Heart left ventricle (tissue), 16 donors: ENCODE measurements around the gene BLVRB. TPM values are rescaled to one million over a fixed set of nuclear protein-coding genes. Genes with fewer than 3 reads are reported as not detected.
"Not testable (repeated sequence)": the region's sequence is repeated elsewhere in the genome, so short reads cannot be mapped to it uniquely, and the experiment has no call there.

ENCODE experiments used
- ATAC-seq, 4 donors: fragments of 200-7000 bp; cut with Tn5 transposase; one replicate each; pipeline ENCODE4 v1.9.1; 2020 to 2022; ENCODE audit warnings: moderate library complexity in 4 of 4, mild to moderate bottlenecking in 3 of 4, moderate number of reproducible peaks in 1 of 4
- DNase-seq, 5 donors: peaks; one replicate each; pipeline ENCODE4 v3.0.0-alpha.2; 2020
- H3K27ac ChIP-seq, 12 donors: fragments of 200-600 bp; sonication (generic) in 4 of 12; one replicate each; pipeline versions ENCODE4 v1.5.0 to v1.8.0; 2016 to 2022; ENCODE audit warnings: mild to moderate bottlenecking in 2 of 12
- H3K27me3 ChIP-seq, 9 donors: fragments of 200-600 bp; sonication (generic) in 2 of 9; one replicate each; pipeline versions ENCODE4 v1.5.1 to v1.8.0; 2016 to 2022; ENCODE audit warnings: mild to moderate bottlenecking in 3 of 9
- H3K36me3 ChIP-seq, 9 donors: fragments of 200-600 bp; sonication (generic) in 2 of 9; one replicate each; pipeline versions ENCODE4 v1.5.0 to v1.8.0; 2018 to 2022; ENCODE audit warnings: mild to moderate bottlenecking in 2 of 9
- H3K4me1 ChIP-seq, 12 donors: fragments of 200-600 bp; sonication (generic) in 4 of 12; one replicate each; pipeline versions ENCODE4 v1.5.0 to v1.8.0; 2016 to 2022; ENCODE audit warnings: mild to moderate bottlenecking in 3 of 12
- H3K4me3 ChIP-seq, 12 donors: fragments of 200-600 bp; sonication (generic) in 4 of 12; one replicate each; pipeline versions ENCODE4 v1.5.0 to v1.8.0; 2017 to 2022; ENCODE audit warnings: mild to moderate bottlenecking in 9 of 12, moderate library complexity in 4 of 12
- H3K9me3 ChIP-seq, 12 donors: fragments of 200-600 bp; sonication (generic) in 4 of 12; one replicate each; pipeline versions ENCODE4 v1.5.0 to v1.8.0; 2016 to 2022; ENCODE audit warnings: mild to moderate bottlenecking in 1 of 12
- CTCF ChIP-seq, 12 donors: fragments of 200-600 bp; sonication (generic) in 4 of 12; IDR thresholded peaks; one replicate each; pipeline versions ENCODE4 v1.5.0 to v1.8.0; 2018 to 2022; ENCODE audit warnings: antibody characterized with exemption in 12 of 12, mild to moderate bottlenecking in 5 of 12
- POLR2A ChIP-seq, 2 donors: fragments of 450-650 bp; IDR thresholded peaks; one replicate each; pipeline ENCODE4 v1.6.1; 2017; ENCODE audit warnings: antibody characterized with exemption in 2 of 2, mild to moderate bottlenecking in 2 of 2, moderate library complexity in 2 of 2
- WGBS, 4 donors: extraction: QIAGEN DNeasy Blood & Tissue Kit in 2 of 4; methylation state at CpG; one replicate each; pipeline versions ENCODE4 v1.1.5 to v1.1.7; 2013 to 2018; 5-methylcytosine and 5-hydroxymethylcytosine counted together
- intact Hi-C, 10 donors: fragments of 100-400 bp; cut with DNase I; formaldehyde crosslinking; loops; one replicate each; pipeline versions ENCODE4 v1.11.1 to v1.14.2; 2022
- polyA plus RNA-seq, 2 donors: library from polyadenylated mRNA; stranded (reverse); fragments of 200-250 nt; gene quantifications; one replicate each; pipeline ENCODE4 v1.2.3, GENCODE V29; 2013
- total RNA-seq, 9 donors: library from RNA; depleted of rRNA in 2 of 9; stranded (reverse); fragments of >200 nt in 2 of 9; fragmentation: NEBNext Ultra II Directional in 3 of 9; extraction: Animal tissue kit (Norgen Biotek cat#: 25700) in 3 of 9; gene quantifications; one replicate each; pipeline versions ENCODE4 v1.1.0 to v1.2.4, GENCODE V29; 2016 to 2023
- donor health status: ischemic (EF 13 %, LVEDD 7.1; RV severe dilation, severe dysfunction).
- donor health status: healthy with polysubstance abuse.
- donor health status: DM: no; HTN: yes; CAD: no.
- donor health status: DM: no; HTN: no; CAD: no.
- donor health status: ischemic (EF 25% LVEDD 6.9; RV normal size, moderate dysfunction).
- donor health status: ischemic (EF 25% LVEDD 5.7; RV mildly dilated, moderate dysfunction).
- donor health status: healthy.
- donor health status: DM: yes; HTN: yes; CAD: no.
- donor health status: ischemic (EF 35%, LVEDD 5.7; RV mildly dilated, moderate dysfunction).
- donor health status: nonischemic (EF 11% LVEDD 7.7; RV severe dilation, severe dysfunction).
- donor health status: DM: yes; HTN: yes; CAD: no.
- donor health status: PGD.
- donor health status: ischemic (EF 29% LVEDD 5.4; RV normal size, mild dysfunction).
- donor health status: nonischemic (EF 23%, LVEDD 6.1; RV moderate dilation, normal function).

The BLVRB gene
- total and polyA plus RNA-seq, 11 donors = 76.3 to 330 (median 111) TPM

GRCh38 chr19:40466219-40466984, 857 bp upstream of the BLVRB start:
- TF ChIP-seq CTCF (IDR thresholded peaks at IDR 0.05) (no peak), POLR2A (IDR thresholded peaks at IDR 0.05) (no peak)
- DNase-seq = peak in 4 of 5 donors; percentile 21 to 67 (median 46)
- Histone ChIP-seq H3K4me3 (peak overlapping the region; percentile 15 to 85 (median 77)), H3K4me1 (peaks cover 0 to 48% (median 19%) of the 10 kb centered on the region in 12 donors), H3K36me3 (no peaks in the 10 kb centered on the region), H3K27ac (peak overlapping the region in 11 of 12 donors; percentile 62 to 96 (median 80)), H3K27me3 (peaks cover 0 to 12% (median 0%) of the 10 kb centered on the region in 9 donors), H3K9me3 (no peaks in the 10 kb centered on the region)
- intact Hi-C loops = loop anchor here in 6 of 10 donors (5.0 to 10.0 kb wide), 5 partner anchors 58 to 138 kb away; partner anchors contain the start of gene LTBP4 (in 3 of the 6)
- 14 to 21% (median 18%) methylated on average over 24 to 48 of the region's 48 CpGs for WGBS, 4 donors
- peak in 2 of 4 donors; percentile 3 to 9 for ATAC-seq

GRCh38 chr19:40465025-40465556, 454 bp downstream of the BLVRB start:
- 13 to 17% (median 15%) methylated on average over 10 to 11 of the region's 11 CpGs for WGBS, 4 donors
- intact Hi-C loops = loop anchor here in 6 of 10 donors (1.0 to 10.0 kb wide), 7 partner anchors 21 to 140 kb away; partner anchors contain the start of genes LTBP4 (in 3 of the 6), SERTAD1 (in 2 of the 6) and SERTAD3 (in 2 of the 6)

GRCh38 chr19:40464059-40465024, 1.2 kb downstream of the BLVRB start:
- H3K36me3 ChIP-seq = peaks cover 0 to 6% (median 0%) of the 10 kb centered on the region in 9 donors
- TF ChIP-seq CTCF (IDR thresholded peaks at IDR 0.05) = peak; percentile 70 to 89 (median 84)
- no peak for TF ChIP-seq POLR2A (IDR thresholded peaks at IDR 0.05)
- 28 to 33% (median 31%) methylated on average over 11 of the region's 11 CpGs for WGBS, 4 donors
- peaks cover 0 to 12% (median 0%) of the 10 kb centered on the region in 9 donors for H3K27me3 ChIP-seq
- DNase-seq (peak; percentile 77 to 85 (median 82)), ATAC-seq (peak in 2 of 4 donors; percentile 8 to 21)
- no peaks in the 10 kb centered on the region for H3K9me3 ChIP-seq
- H3K4me1 ChIP-seq = peaks cover 0 to 58% (median 19%) of the 10 kb centered on the region in 12 donors
- intact Hi-C loops = loop anchor here in 6 of 10 donors (1.0 to 10.0 kb wide), 7 partner anchors 20 to 140 kb away; partner anchors contain the start of genes LTBP4 (in 3 of the 6), SERTAD1 (in 2 of the 6) and SERTAD3 (in 2 of the 6)
- H3K4me3 ChIP-seq = peak overlapping the region in 11 of 12 donors; percentile 50 to 85 (median 79)
- H3K27ac ChIP-seq = peak overlapping the region; percentile 28 to 96 (median 86)

More at GRCh38 chr19:40465025-40465556, 454 bp downstream of the BLVRB start:
- Histone ChIP-seq H3K27me3 (peaks cover 0 to 12% (median 0%) of the 10 kb centered on the region in 9 donors), H3K36me3 (peaks cover 0 to 4% (median 0%) of the 10 kb centered on the region in 9 donors), H3K4me1 (peaks cover 0 to 58% (median 19%) of the 10 kb centered on the region in 12 donors), H3K9me3 (no peaks in the 10 kb centered on the region), H3K27ac (peak overlapping the region; percentile 28 to 96 (median 86)), H3K4me3 (peak overlapping the region; percentile 50 to 85 (median 78))
- TF ChIP-seq POLR2A (IDR thresholded peaks at IDR 0.05) (no peak), CTCF (IDR thresholded peaks at IDR 0.05) (no peak)
- DNase-seq (no peak), ATAC-seq (peak; percentile 0 to 26 (median 2))

GRCh38 chr19:40463587-40464037, 1.9 kb downstream of the BLVRB start:
- not testable (repeated sequence) for DNase-seq, H3K9me3 ChIP-seq, ATAC-seq, H3K36me3 ChIP-seq
- H3K27me3 ChIP-seq = peaks cover 0 to 12% (median 0%) of the 10 kb centered on the region in 9 donors
- WGBS, 4 donors = 69 to 80% (median 74%) methylated on average over 12 of the region's 12 CpGs
- intact Hi-C loops = loop anchor here in 5 of 10 donors (2.0 to 10.0 kb wide), 4 partner anchors 39 to 141 kb away; partner anchors contain the start of genes SERTAD1 (in 2 of the 5) and LTBP4 (in 1 of the 5)
- H3K27ac ChIP-seq = peak overlapping the region in 7 of 12 donors; percentile 83 to 96 (median 89)
- H3K4me3 ChIP-seq = peak overlapping the region in 3 of 12 donors; percentile 20 to 81 (median 79)
- peaks cover 0 to 54% (median 19%) of the 10 kb centered on the region in 12 donors for H3K4me1 ChIP-seq
